HepG2 (cell line): Measurements from ENCODE around the gene NARS2. TPM values are rescaled to one million over a fixed set of nuclear protein-coding genes. Genes with fewer than 3 reads are reported as not detected.
A peak's percentile ranks its signal among the peaks of the same experiment; 100 is the strongest.

Source experiments
- DNMT3B ChIP-seq: conservative IDR thresholded peaks from 2 replicates; pipeline ENCODE4 v1.6.1; 2016; ENCODE audit warnings: missing biosample characterization, control low read depth
- HDAC1 ChIP-seq: sonication (generic); formaldehyde crosslinking; IDR thresholded peaks from 2 replicates; pipeline ENCODE4 v1.5.1; 2020; ENCODE audit warnings: mild to moderate bottlenecking, missing genetic modification reagents
- MIER2 ChIP-seq: IDR thresholded peaks from 2 replicates; pipeline ENCODE4 v1.6.1; 2016; ENCODE audit warnings: missing biosample characterization, missing genetic modification reagents
- MTA3 ChIP-seq: sonication (generic); formaldehyde crosslinking; IDR thresholded peaks from 2 replicates; pipeline ENCODE4 v1.4.0; 2020; ENCODE audit warnings: missing genetic modification reagents
- TARDBP ChIP-seq: sonication (generic); formaldehyde crosslinking; IDR thresholded peaks from 2 replicates; pipeline ENCODE4 v1.8.0; 2022; ENCODE audit warnings: mild to moderate bottlenecking, missing genetic modification reagents
- ZNF142 ChIP-seq: sonication (generic); formaldehyde crosslinking; IDR thresholded peaks from 2 replicates; pipeline ENCODE4 v1.4.0; 2020; ENCODE audit warnings: missing genetic modification reagents
- ZNF143 ChIP-seq: sonication (generic); formaldehyde crosslinking; IDR thresholded peaks from 2 replicates; pipeline ENCODE4 v1.4.0; 2020; ENCODE audit warnings: missing genetic modification reagents
- ZNF230 ChIP-seq: sonication (generic); formaldehyde crosslinking; IDR thresholded peaks from 2 replicates; pipeline ENCODE4 v1.4.0; 2020; ENCODE audit warnings: mild to moderate bottlenecking, missing genetic modification reagents
- ZNF776 ChIP-seq: sonication (generic); formaldehyde crosslinking; IDR thresholded peaks from 2 replicates; pipeline ENCODE4 v1.4.0; 2020; ENCODE audit warnings: mild to moderate bottlenecking, missing genetic modification reagents
- polyA plus RNA-seq, 8 experiments: library from polyadenylated mRNA; depleted of rRNA in 3 of 8; stranded (reverse) in 7 of 8; unstranded in 1 of 8; fragments of >200 nt; fragmentation: Illumina TruSeq in 4 of 8; extraction: Trizol in 4 of 8; gene quantifications; 2 replicates each; pipeline versions ENCODE4 v1.2.1 to v1.2.3, GENCODE V29; 2011 to 2016; ENCODE audit warnings: low read depth in 4 of 8, missing spikeins in 1 of 8, mixed read lengths in 1 of 8; ENCODE audit not compliant: insufficient read depth in 1 of 8
- total RNA-seq, 5 experiments: library from RNA; depleted of rRNA; stranded (reverse); fragments of >200 nt; fragmentation: Illumina TruSeq; extraction: Trizol; gene quantifications; 2 replicates each; pipeline ENCODE4 v1.2.3, GENCODE V29; 2016; ENCODE audit warnings: low read depth in 1 of 5
- TF ChIP-seq, protein P1 (sequence below): sonication (generic); formaldehyde crosslinking; IDR thresholded peaks from 2 replicates; pipeline ENCODE4 v1.4.0; 2020; ENCODE audit warnings: mild to moderate bottlenecking, missing genetic modification reagents
- TF ChIP-seq, protein P2 (sequence below): IDR thresholded peaks from 2 replicates; pipeline ENCODE4 v1.6.1; 2012; ENCODE audit warnings: low read depth, low read length, improper control_type of control experiment

The NARS2 gene
- total and polyA plus RNA-seq, 2 of the 13 experiments (the other 11 are each of a cell fraction or from before 2014, with no cell fraction given), result 45.9 to 65.0 TPM

DNA sequence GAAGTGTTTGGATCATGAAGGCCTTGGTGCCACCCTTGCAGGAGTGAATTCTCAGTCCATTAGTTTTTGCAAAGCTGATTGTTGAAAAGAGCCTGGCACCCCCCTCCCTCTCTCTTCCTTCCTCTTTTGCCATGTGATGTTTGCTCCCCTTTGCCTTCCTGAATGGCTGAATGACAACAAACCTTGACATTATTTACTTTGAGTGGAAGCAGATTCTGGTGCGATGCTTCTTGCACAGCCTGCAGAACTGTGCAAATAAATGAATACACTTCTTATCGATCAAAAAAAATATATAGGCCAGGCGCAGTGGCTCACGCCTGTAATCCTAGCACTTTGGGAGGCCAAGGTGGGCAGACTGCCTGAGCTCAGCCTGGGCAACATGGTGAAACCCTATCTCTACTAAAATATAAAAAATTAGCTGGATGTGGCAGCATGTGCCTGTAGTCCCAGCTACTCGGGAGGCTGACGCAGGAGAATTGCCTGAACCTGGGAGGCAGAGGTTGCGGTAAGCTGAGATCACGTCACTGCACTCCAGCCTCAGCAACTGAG is 2.0 kb upstream of the NARS2 start (continued):
- TF ChIP-seq, protein P1, sequence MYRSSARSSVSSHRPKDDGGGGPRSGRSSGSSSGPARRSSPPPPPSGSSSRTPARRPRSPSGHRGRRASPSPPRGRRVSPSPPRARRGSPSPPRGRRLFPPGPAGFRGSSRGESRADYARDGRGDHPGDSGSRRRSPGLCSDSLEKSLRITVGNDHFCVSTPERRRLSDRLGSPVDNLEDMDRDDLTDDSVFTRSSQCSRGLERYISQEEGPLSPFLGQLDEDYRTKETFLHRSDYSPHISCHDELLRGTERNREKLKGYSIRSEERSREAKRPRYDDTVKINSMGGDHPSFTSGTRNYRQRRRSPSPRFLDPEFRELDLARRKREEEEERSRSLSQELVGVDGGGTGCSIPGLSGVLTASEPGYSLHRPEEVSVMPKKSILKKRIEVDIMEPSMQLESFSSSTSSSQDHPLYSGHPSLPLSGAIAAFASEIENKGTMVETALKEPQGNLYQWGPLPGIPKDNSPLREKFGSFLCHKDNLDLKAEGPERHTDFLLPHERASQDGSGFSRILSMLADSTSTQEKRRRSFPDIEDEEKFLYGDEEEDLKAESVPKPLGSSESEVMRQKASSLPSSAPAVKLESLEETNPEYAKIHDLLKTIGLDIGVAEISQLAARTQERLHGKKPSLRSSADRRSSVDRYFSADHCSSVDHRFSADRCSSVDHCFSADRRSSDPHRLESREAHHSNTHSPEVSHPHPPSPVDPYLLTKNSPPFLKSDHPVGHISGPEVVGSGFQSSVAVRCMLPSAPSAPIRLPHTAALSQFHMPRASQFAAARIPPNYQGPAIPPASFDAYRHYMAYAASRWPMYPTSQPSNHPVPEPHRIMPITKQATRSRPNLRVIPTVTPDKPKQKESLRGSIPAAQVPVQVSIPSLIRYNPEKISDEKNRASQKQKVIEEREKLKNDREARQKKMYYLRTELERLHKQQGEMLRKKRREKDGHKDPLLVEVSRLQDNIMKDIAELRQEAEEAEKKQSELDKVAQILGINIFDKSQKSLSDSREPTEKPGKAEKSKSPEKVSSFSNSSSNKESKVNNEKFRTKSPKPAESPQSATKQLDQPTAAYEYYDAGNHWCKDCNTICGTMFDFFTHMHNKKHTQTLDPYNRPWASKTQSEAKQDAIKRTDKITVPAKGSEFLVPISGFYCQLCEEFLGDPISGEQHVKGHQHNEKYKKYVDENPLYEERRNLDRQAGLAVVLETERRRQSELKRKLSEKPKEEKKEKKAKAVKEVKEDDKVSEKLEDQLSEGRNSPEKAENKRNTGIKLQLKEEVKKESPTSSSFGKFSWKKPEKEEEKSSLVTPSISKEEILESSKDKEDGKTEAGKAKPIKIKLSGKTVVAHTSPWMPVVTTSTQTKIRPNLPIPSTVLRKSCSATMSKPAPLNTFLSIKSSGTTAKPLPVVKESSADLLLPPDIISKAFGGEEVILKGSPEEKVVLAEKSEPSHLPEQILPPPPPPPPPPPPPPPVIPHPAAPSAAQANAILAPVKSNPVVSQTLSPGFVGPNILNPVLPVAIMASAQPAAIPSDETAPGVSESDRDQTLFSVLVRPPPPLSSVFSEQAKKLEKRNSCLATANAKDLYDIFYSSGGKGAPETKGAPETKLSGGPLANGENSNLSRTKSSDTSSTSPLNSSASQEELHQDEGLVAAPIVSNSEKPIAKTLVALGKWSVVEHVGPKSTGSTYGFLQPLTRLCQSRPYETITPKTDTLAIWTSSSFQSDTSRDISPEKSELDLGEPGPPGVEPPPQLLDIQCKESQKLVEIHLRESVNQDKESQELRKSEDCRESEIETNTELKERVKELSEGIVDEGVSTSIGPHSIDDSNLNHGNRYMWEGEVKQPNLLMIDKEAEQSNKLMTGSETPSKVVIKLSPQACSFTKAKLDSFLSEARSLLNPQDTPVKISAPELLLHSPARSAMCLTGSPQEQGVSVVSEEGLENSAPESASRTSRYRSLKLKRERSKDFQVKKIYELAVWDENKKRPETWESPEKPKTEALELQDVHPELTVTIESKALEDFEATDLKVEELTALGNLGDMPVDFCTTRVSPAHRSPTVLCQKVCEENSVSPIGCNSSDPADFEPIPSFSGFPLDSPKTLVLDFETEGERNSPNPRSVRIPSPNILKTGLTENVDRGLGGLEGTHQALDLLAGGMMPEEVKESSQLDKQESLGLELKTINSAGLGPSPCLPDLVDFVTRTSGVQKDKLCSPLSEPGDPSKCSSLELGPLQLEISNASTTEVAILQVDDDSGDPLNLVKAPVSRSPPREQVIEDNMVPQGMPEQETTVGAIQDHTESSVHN (CRISPR knock-in tag), result no peak
- TF ChIP-seq ZNF776 (CRISPR knock-in tag), result no peak
- TF ChIP-seq, protein P2, sequence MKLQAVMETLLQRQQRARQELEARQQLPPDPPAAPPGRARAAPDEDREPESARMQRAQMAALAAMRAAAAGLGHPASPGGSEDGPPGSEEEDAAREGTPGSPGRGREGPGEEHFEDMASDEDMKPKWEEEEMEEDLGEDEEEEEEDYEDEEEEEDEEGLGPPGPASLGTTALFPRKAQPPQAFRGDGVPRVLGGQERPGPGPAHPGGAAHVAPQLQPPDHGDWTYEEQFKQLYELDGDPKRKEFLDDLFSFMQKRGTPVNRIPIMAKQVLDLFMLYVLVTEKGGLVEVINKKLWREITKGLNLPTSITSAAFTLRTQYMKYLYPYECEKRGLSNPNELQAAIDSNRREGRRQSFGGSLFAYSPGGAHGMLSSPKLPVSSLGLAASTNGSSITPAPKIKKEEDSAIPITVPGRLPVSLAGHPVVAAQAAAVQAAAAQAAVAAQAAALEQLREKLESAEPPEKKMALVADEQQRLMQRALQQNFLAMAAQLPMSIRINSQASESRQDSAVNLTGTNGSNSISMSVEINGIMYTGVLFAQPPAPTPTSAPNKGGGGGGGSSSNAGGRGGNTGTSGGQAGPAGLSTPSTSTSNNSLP, result peak; percentile 90
- TF ChIP-seq ZNF143 (CRISPR knock-in tag), result no peak
- peak; percentile 66; the same call in 1 of the 2 replicates for TF ChIP-seq ZNF230 (CRISPR knock-in tag)
- peak; percentile 88 for TF ChIP-seq HDAC1 (CRISPR knock-in tag)
- no peak for TF ChIP-seq MTA3 (CRISPR knock-in tag)
- no peak for TF ChIP-seq MIER2 (CRISPR knock-in tag)
- no peak for TF ChIP-seq ZNF142 (CRISPR knock-in tag)
- no peak for TF ChIP-seq DNMT3B (CRISPR knock-in tag)
- peak; percentile 82 for TF ChIP-seq TARDBP (CRISPR knock-in tag)
